Thyroid gland (tissue), 4 donors: ENCODE data around the gene AP4S1.

Source experiments
- CTCF ChIP-seq, 6 experiments: fragments of 200-600 bp in 3 of 6; fragments of 450-650 bp in 3 of 6; sonication (generic) in 3 of 6; IDR thresholded peaks; one replicate each; pipeline ENCODE4 v1.5.1; 2016 to 2019; ENCODE audit warnings: antibody characterized with exemption in 6 of 6, mild to moderate bottlenecking in 2 of 6, inconsistent platforms in 1 of 6, moderate library complexity in 1 of 6
- POLR2A ChIP-seq, 2 donors: fragments of 450-650 bp; IDR thresholded peaks; one replicate each; pipeline ENCODE4 v1.6.1; 2017; ENCODE audit warnings: antibody characterized with exemption in 2 of 2, mild to moderate bottlenecking in 2 of 2, moderate library complexity in 1 of 2

GRCh38 chr14:31024577-31025366 is 677 bp upstream of the AP4S1 start:
- no peak for TF ChIP-seq CTCF (IDR thresholded peaks at IDR 0.05)
- no peak for TF ChIP-seq POLR2A (IDR thresholded peaks at IDR 0.05)
